IMR-90 (cell line): ENCODE data around the gene PPP2R5A. TPM values are rescaled to one million over a fixed set of nuclear protein-coding genes. Genes with fewer than 3 reads are reported as not detected.

ENCODE experiments used
- ATAC-seq: fragments of 200-7000 bp; cut with Tn5 transposase; 2 replicates; pipeline ENCODE4 v1.9.1; 2020; ENCODE audit warnings: low read depth, mild to moderate bottlenecking, moderate library complexity
- BruUV-seq: library from RNA; stranded (reverse); fragments of 400-500 nt; replicated peaks from 2 replicates; lab custom pipeline; 2021; lab: Mats Ljungman, UMichigan
- CTCF ChIA-PET: fragments of 300-600 bp; formaldehyde crosslinking; extraction: SDS; loops from one replicate; lab custom pipeline; 2021; ENCODE audit warnings: antibody characterized with exemption; lab: Yijun Ruan, JAX
- POLR2A ChIA-PET: fragments of 300-600 bp; sonication (Branson Sonifier 250); formaldehyde crosslinking; loops from one replicate; lab custom pipeline; 2022; ENCODE audit warnings: antibody characterized with exemption; ENCODE audit not compliant: unreplicated experiment; lab: Charles Lee
- DNase-seq: peaks from one replicate; pipeline ENCODE4 v3.0.0; 2013
- H2AFZ ChIP-seq: replicated peaks from 2 replicates; pipeline ENCODE3; 2013; ENCODE audit warnings: low read length, mild to moderate bottlenecking; ENCODE audit not compliant: poor library complexity
- H2AK5ac ChIP-seq: 2 replicates; pipeline ENCODE4 v1.6.1; 2013; ENCODE audit warnings: low read depth, low read length, inconsistent platforms
- H2AK9ac ChIP-seq: replicated peaks from 2 replicates; pipeline ENCODE3; 2013; ENCODE audit warnings: mild to moderate bottlenecking, low read depth, low read length, moderate library complexity; ENCODE audit not compliant: poor library complexity
- H2BK120ac ChIP-seq: 2 replicates; pipeline ENCODE4 v1.6.1; 2013; ENCODE audit warnings: low read depth, low read length, inconsistent platforms
- H2BK15ac ChIP-seq: 3 replicates; pipeline ENCODE4 v1.6.1; 2013; ENCODE audit warnings: low read depth, low read length, inconsistent platforms
- H2BK20ac ChIP-seq: 2 replicates; pipeline ENCODE4 v1.6.1; 2013; ENCODE audit warnings: low read depth, mild to moderate bottlenecking, inconsistent platforms, low read length, moderate library complexity
- H2BK5ac ChIP-seq: 2 replicates; pipeline ENCODE4 v1.6.1; 2013; ENCODE audit warnings: mild to moderate bottlenecking, low read depth, low read length, inconsistent platforms; ENCODE audit not compliant: poor library complexity, severe bottlenecking
- H3K14ac ChIP-seq: replicated peaks from 2 replicates; pipeline ENCODE4 v1.6.1; 2013; ENCODE audit warnings: low read depth, low read length, inconsistent platforms
- H3K18ac ChIP-seq: 2 replicates; pipeline ENCODE4 v1.6.1; 2013; ENCODE audit warnings: low read depth, low read length, control low read depth
- H3K23ac ChIP-seq: 2 replicates; pipeline ENCODE4 v1.6.1; 2013; ENCODE audit warnings: low read depth, low read length, inconsistent platforms
- H3K27ac ChIP-seq: 2 replicates; pipeline ENCODE4 v1.5.1; 2013; ENCODE audit warnings: mild to moderate bottlenecking, control low read depth, low read length; ENCODE audit not compliant: insufficient read depth
- H3K27me3 ChIP-seq: 2 replicates; pipeline ENCODE4 v1.6.1; 2013; ENCODE audit warnings: low read length; ENCODE audit not compliant: control insufficient read depth, insufficient read depth
- H3K36me3 ChIP-seq: 2 replicates; pipeline ENCODE4 v1.6.1; 2013; ENCODE audit warnings: low read length, mixed read lengths; ENCODE audit not compliant: control insufficient read depth, insufficient read depth
- H3K4ac ChIP-seq: 2 replicates; pipeline ENCODE4 v1.6.1; 2013; ENCODE audit warnings: low read depth, low read length, inconsistent platforms
- H3K4me1 ChIP-seq: 2 replicates; pipeline ENCODE4 v1.6.1; 2013; ENCODE audit warnings: low read length, mixed read lengths; ENCODE audit not compliant: control insufficient read depth, insufficient read depth
- H3K4me2 ChIP-seq: 2 replicates; pipeline ENCODE4 v1.6.1; 2013; ENCODE audit warnings: low read depth, mild to moderate bottlenecking, control low read depth, low read length, moderate library complexity
- H3K4me3 ChIP-seq: 2 replicates; pipeline ENCODE4 v1.5.1; 2013; ENCODE audit warnings: low read depth, mild to moderate bottlenecking, control low read depth, low read length, moderate library complexity; ENCODE audit not compliant: insufficient read depth
- H3K56ac ChIP-seq: 2 replicates; pipeline ENCODE4 v1.6.1; 2013; ENCODE audit warnings: low read length, inconsistent platforms; ENCODE audit not compliant: insufficient read depth; ENCODE audit errors: extremely low read depth
- H3K79me1 ChIP-seq, 2 experiments: 2 replicates each; pipeline ENCODE4 v1.6.1; 2013; ENCODE audit warnings: low read length in 2 of 2, inconsistent platforms in 1 of 2, low read depth in 1 of 2
- H3K9ac ChIP-seq: 2 replicates; pipeline ENCODE4 v1.6.1; 2013; ENCODE audit warnings: low read depth, low read length, control low read depth
- H3K9me1 ChIP-seq: 2 replicates; pipeline ENCODE4 v1.6.1; 2013; ENCODE audit warnings: low read length, inconsistent platforms; ENCODE audit not compliant: insufficient read depth
- H3K9me3 ChIP-seq: 2 replicates; pipeline ENCODE4 v1.6.1; 2013; ENCODE audit warnings: low read length; ENCODE audit not compliant: control insufficient read depth, insufficient read depth
- H4K20me1 ChIP-seq: 2 replicates; pipeline ENCODE4 v1.6.1; 2013; ENCODE audit warnings: low read length, inconsistent platforms; ENCODE audit not compliant: insufficient read depth
- H4K5ac ChIP-seq: 2 replicates; pipeline ENCODE4 v1.6.1; 2013; ENCODE audit warnings: mild to moderate bottlenecking, low read depth, low read length, control low read depth
- H4K8ac ChIP-seq, 2 experiments: 2 replicates each; pipeline ENCODE4 v1.6.1; 2013; ENCODE audit warnings: low read depth in 2 of 2, low read length in 2 of 2, control low read depth in 1 of 2, inconsistent platforms in 1 of 2
- H4K91ac ChIP-seq: 2 replicates; pipeline ENCODE4 v1.6.1; 2013; ENCODE audit warnings: low read depth, low read length, inconsistent platforms; ENCODE audit not compliant: insufficient read depth
- BHLHE40 ChIP-seq: fragments of 150-350 bp; IDR thresholded peaks from 2 replicates; pipeline ENCODE4 v1.6.1; 2016; ENCODE audit warnings: mild to moderate bottlenecking, low read depth, low read length
- CEBPB ChIP-seq: IDR thresholded peaks from 2 replicates; pipeline ENCODE4 v1.6.1; 2012; ENCODE audit warnings: low read depth, low read length, improper control_type of control experiment
- CHD1 ChIP-seq: IDR thresholded peaks from 2 replicates; pipeline ENCODE4 v1.6.1; 2012; ENCODE audit warnings: low read depth, low read length, improper control_type of control experiment
- FOS ChIP-seq: fragments of 150-350 bp; IDR thresholded peaks from 2 replicates; pipeline ENCODE4 v1.6.1; 2016; ENCODE audit warnings: low read depth, low read length
- MAFK ChIP-seq: IDR thresholded peaks from 2 replicates; pipeline ENCODE4 v1.6.1; 2012; ENCODE audit warnings: low read depth, low read length, improper control_type of control experiment
- MAZ ChIP-seq: IDR thresholded peaks from 2 replicates; pipeline ENCODE4 v1.6.1; 2012; ENCODE audit warnings: low read depth, mild to moderate bottlenecking, low read length, improper control_type of control experiment, moderate library complexity, borderline replicate concordance
- MXI1 ChIP-seq: IDR thresholded peaks from 2 replicates; pipeline ENCODE4 v1.6.1; 2012; ENCODE audit warnings: low read depth, mild to moderate bottlenecking, low read length, moderate library complexity, borderline replicate concordance
- NFE2L2 ChIP-seq: fragments of 150-350 bp; IDR thresholded peaks from 2 replicates; pipeline ENCODE4 v1.6.1; 2016; ENCODE audit warnings: low read depth, mild to moderate bottlenecking, low read length
- POLR2A ChIP-seq: IDR thresholded peaks from 2 replicates; pipeline ENCODE4 v1.6.1; 2012; ENCODE audit warnings: mild to moderate bottlenecking, low read depth, low read length
- RAD21 ChIP-seq: IDR thresholded peaks from 2 replicates; pipeline ENCODE4 v1.6.1; 2012; ENCODE audit warnings: low read length, improper control_type of control experiment
- RCOR1 ChIP-seq: IDR thresholded peaks from 2 replicates; pipeline ENCODE4 v1.6.1; 2012; ENCODE audit warnings: mild to moderate bottlenecking, low read length, improper control_type of control experiment; ENCODE audit not compliant: insufficient replicate concordance
- RFX5 ChIP-seq: IDR thresholded peaks from 2 replicates; pipeline ENCODE4 v1.8.0; 2012; ENCODE audit warnings: low read depth, mild to moderate bottlenecking, low read length, moderate library complexity
- SMC3 ChIP-seq: fragments of 150-350 bp; IDR thresholded peaks from 2 replicates; pipeline ENCODE4 v1.6.1; 2016; ENCODE audit warnings: low read depth, mild to moderate bottlenecking, antibody characterized with exemption, low read length, moderate library complexity
- WGBS, 2 experiments: methylation state at CpG; one replicate each; pipeline versions ENCODE4 v1.1.5 to v1.1.7; 2013; ENCODE audit warnings: missing lambda C conversion rate in 2 of 2; ENCODE audit not compliant: insufficient read length in 1 of 2; ENCODE audit errors: extremely low coverage in 2 of 2; 5-methylcytosine and 5-hydroxymethylcytosine counted together
- dilution Hi-C: fragments of 300-500 bp; cut with HindIII; formaldehyde crosslinking; loops from one replicate; pipeline ENCODE4 v1.14.3; 2018; ENCODE audit warnings: low sequenced_read_pairs; ENCODE audit not compliant: unreplicated experiment
- in situ Hi-C: fragments of 300-500 bp; cut with MboI; formaldehyde crosslinking; loops from 3 replicates; pipeline ENCODE4 v1.14.3; 2019; ENCODE audit warnings: low sequenced_read_pairs, inconsistent platforms, mixed read lengths
- intact Hi-C: fragments of 100-400 bp; cut with micrococcal nuclease; formaldehyde crosslinking; loops from 2 replicates; pipeline ENCODE4 v1.10.0; 2022
- polyA plus RNA-seq, 3 experiments: library from polyadenylated mRNA; depleted of rRNA; stranded (reverse); fragments of >200 nt; gene quantifications; 2 replicates each; pipeline ENCODE4 v1.2.3, GENCODE V29; 2012; ENCODE audit warnings: low replicate concordance in 1 of 3
- total RNA-seq: library from RNA; depleted of rRNA; stranded (reverse); fragments of >200 nt; gene quantifications from 2 replicates; pipeline ENCODE4 v1.2.3, GENCODE V29; 2012
- TF ChIP-seq, protein P1 (sequence below): fragments of 150-350 bp; IDR thresholded peaks from 2 replicates; pipeline ENCODE4 v1.6.1; 2016; ENCODE audit warnings: low read depth, mild to moderate bottlenecking, low read length, moderate library complexity, borderline replicate concordance
- TF ChIP-seq, protein P2 (sequence below): conservative IDR thresholded peaks from 2 replicates; pipeline ENCODE4 v1.5.1; 2012; ENCODE audit warnings: mild to moderate bottlenecking, low read depth, low read length, improper control_type of control experiment
- TF ChIP-seq, protein P3 (sequence below): fragments of 150-350 bp; IDR thresholded peaks from 2 replicates; pipeline ENCODE4 v1.6.1; 2017; ENCODE audit warnings: mild to moderate bottlenecking, antibody characterized with exemption, low read length, low read depth

The PPP2R5A gene
- total and polyA plus RNA-seq, 2 of the 4 experiments (the other 2 are of a cell fraction): 8.4 to 12.6 TPM

DNA sequence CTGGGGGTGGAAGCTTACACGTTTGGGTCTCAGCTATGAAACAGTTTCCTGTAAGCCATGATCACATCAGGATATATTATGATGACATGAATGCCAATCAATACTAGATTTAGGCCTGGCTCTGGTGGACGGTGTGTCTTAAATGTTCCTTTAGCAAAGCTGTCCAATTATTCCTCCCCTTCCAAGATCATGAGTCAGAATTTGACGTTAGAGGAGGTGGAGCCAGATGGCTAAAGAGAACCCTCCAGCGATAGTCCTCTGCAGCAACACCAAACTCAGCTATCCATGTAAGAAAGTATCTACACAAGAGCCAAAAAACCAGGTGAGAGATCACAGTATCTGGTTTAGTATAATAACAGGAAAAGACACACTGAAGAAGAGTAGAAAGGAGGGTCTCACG is 81.7 kb downstream of the PPP2R5A start:
- H3K27ac ChIP-seq: no peak overlapping the region
- DNase-seq: peak; percentile 49
- peak; percentile 33 for ATAC-seq
- H3K4me1 ChIP-seq: no peaks in the 10 kb centered on the region
- H2AFZ ChIP-seq: no peak overlapping the region
- no TSS peak for BruUV-seq
- no peak overlapping the region for H4K91ac ChIP-seq
- in situ Hi-C loops: loop anchor here (5.0 to 25.0 kb wide), 2 partner anchors 295 to 680 kb away; partner anchors contain the start of gene NEK2
- intact Hi-C loops: no loop called here
- no peak overlapping the region for H2AK5ac ChIP-seq
- 0 out of 2 replicates have a peak, but pooled peaks cover 6% of the 10 kb centered on the region for H4K20me1 ChIP-seq
- no peaks in the 10 kb centered on the region for H3K9me3 ChIP-seq
- no peaks in the 10 kb centered on the region for H3K27me3 ChIP-seq
- H3K14ac ChIP-seq: no peak overlapping the region
- no peak overlapping the region for H3K23ac ChIP-seq
- H2BK15ac ChIP-seq: no peak overlapping the region
- no peak overlapping the region for H3K18ac ChIP-seq
- no peak overlapping the region for H3K56ac ChIP-seq
- H2BK20ac ChIP-seq: no peak overlapping the region
- peaks cover 0 to 11% of the 10 kb centered on the region in 2 experiments; a peak in 1 of 4 replicates for H3K79me1 ChIP-seq
- no peak overlapping the region for H4K8ac ChIP-seq
- 0 out of 2 replicates have a peak, but pooled peaks cover 4% of the 10 kb centered on the region for H3K9me1 ChIP-seq
- H2BK120ac ChIP-seq: no peak overlapping the region
- H3K9ac ChIP-seq: no peak overlapping the region
- H3K36me3 ChIP-seq: peaks cover 6% of the 10 kb centered on the region
- dilution Hi-C loops: no loop called here
- no peak overlapping the region for H2BK5ac ChIP-seq
- no peak overlapping the region for H4K5ac ChIP-seq
- no peak overlapping the region for H2AK9ac ChIP-seq
- H3K4me2 ChIP-seq: no peak overlapping the region
- TF ChIP-seq, protein P1, sequence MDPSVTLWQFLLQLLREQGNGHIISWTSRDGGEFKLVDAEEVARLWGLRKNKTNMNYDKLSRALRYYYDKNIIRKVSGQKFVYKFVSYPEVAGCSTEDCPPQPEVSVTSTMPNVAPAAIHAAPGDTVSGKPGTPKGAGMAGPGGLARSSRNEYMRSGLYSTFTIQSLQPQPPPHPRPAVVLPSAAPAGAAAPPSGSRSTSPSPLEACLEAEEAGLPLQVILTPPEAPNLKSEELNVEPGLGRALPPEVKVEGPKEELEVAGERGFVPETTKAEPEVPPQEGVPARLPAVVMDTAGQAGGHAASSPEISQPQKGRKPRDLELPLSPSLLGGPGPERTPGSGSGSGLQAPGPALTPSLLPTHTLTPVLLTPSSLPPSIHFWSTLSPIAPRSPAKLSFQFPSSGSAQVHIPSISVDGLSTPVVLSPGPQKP: no peak
- TF ChIP-seq, protein P2, sequence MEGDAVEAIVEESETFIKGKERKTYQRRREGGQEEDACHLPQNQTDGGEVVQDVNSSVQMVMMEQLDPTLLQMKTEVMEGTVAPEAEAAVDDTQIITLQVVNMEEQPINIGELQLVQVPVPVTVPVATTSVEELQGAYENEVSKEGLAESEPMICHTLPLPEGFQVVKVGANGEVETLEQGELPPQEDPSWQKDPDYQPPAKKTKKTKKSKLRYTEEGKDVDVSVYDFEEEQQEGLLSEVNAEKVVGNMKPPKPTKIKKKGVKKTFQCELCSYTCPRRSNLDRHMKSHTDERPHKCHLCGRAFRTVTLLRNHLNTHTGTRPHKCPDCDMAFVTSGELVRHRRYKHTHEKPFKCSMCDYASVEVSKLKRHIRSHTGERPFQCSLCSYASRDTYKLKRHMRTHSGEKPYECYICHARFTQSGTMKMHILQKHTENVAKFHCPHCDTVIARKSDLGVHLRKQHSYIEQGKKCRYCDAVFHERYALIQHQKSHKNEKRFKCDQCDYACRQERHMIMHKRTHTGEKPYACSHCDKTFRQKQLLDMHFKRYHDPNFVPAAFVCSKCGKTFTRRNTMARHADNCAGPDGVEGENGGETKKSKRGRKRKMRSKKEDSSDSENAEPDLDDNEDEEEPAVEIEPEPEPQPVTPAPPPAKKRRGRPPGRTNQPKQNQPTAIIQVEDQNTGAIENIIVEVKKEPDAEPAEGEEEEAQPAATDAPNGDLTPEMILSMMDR: no peak
- TF ChIP-seq MAFK: no peak
- no peak for TF ChIP-seq FOS
- no peak for TF ChIP-seq RCOR1
- TF ChIP-seq, protein P3, sequence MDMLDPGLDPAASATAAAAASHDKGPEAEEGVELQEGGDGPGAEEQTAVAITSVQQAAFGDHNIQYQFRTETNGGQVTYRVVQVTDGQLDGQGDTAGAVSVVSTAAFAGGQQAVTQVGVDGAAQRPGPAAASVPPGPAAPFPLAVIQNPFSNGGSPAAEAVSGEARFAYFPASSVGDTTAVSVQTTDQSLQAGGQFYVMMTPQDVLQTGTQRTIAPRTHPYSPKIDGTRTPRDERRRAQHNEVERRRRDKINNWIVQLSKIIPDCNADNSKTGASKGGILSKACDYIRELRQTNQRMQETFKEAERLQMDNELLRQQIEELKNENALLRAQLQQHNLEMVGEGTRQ: no peak
- TF ChIP-seq SMC3: no peak
- no peak for TF ChIP-seq MAZ
- TF ChIP-seq RAD21: no peak
- no peak for TF ChIP-seq RFX5
- TF ChIP-seq CEBPB: no peak
- TF ChIP-seq BHLHE40: no peak
- no peak for TF ChIP-seq NFE2L2
- TF ChIP-seq MXI1: no peak
- TF ChIP-seq POLR2A: no peak
- no peak for TF ChIP-seq CHD1
- POLR2A ChIA-PET: no interaction called here
- H3K4me3 ChIP-seq: no peak overlapping the region
- CTCF ChIA-PET: interaction anchor here (1.6 to 5.3 kb wide), 3 partner anchors 21 to 296 kb away, joined by 3 to 32 read pairs (median 9); no protein-coding TSS in a partner anchor
- no peak overlapping the region for H3K4ac ChIP-seq
- no CpG with 5 or more reads among the region's 5 CpGs for WGBS, 2 experiments
